Measurements from ENCODE around the gene CCDC73.
A peak's percentile ranks its signal among the peaks of the same experiment; 100 is the strongest.
"Not testable (repeated sequence)": the region's sequence is repeated elsewhere in the genome, so short reads cannot be mapped to it uniquely, and the experiment has no call there.

The CCDC73 gene

GRCh38 chr11:32794439-32794838, at the start of gene CCDC73:
CCDC73 (minus strand) TSS chr11:32794662; CDS start chr11:32760243, 34,419 bp downstream.
- DNase-seq: no peak

GRCh38 chr11:32843544-32843943, 49.1 kb upstream of the CCDC73 start:
- no peak for DNase-seq

GRCh38 chr11:32840587-32840986, 46.1 kb upstream of the CCDC73 start:
- no peak for DNase-seq

GRCh38 chr11:32839308-32839707, 44.8 kb upstream of the CCDC73 start:
- no peak for DNase-seq

- no peak for DNase-seq
Measured at GRCh38 chr11:32838505-32839274, 44.2 kb upstream of the CCDC73 start.

- DNase-seq: no peak
Measured at GRCh38 chr11:32836946-32837345, 42.5 kb upstream of the CCDC73 start.

GRCh38 chr11:32833921-32834320, 39.5 kb upstream of the CCDC73 start:
- no peak for DNase-seq

GRCh38 chr11:32831221-32831620, 36.8 kb upstream of the CCDC73 start:
- no peak for DNase-seq

- no peak for DNase-seq
Measured at GRCh38 chr11:32830796-32831195, 36.3 kb upstream of the CCDC73 start.

- no peak for DNase-seq
Measured at GRCh38 chr11:32830413-32830738, 35.9 kb upstream of the CCDC73 start.

- peak; percentile 58 for DNase-seq
Measured at GRCh38 chr11:32829680-32830412, 35.4 kb upstream of the CCDC73 start, which contains the start of gene PRRG4. PRRG4 (plus strand) TSS chr11:32829927; CDS start chr11:32830530, 603 bp downstream.

- no peak for DNase-seq
Measured at GRCh38 chr11:32829157-32829679, 34.8 kb upstream of the CCDC73 start.

- DNase-seq: no peak
Measured at GRCh38 chr11:32827276-32827675, 32.8 kb upstream of the CCDC73 start.

GRCh38 chr11:32826113-32826512, 31.7 kb upstream of the CCDC73 start:
- no peak for DNase-seq

GRCh38 chr11:32823617-32824016, 29.2 kb upstream of the CCDC73 start:
- DNase-seq: not testable (repeated sequence)

- no peak for DNase-seq
Measured at GRCh38 chr11:32821917-32822560, 27.6 kb upstream of the CCDC73 start.

GRCh38 chr11:32821517-32821916, 27.1 kb upstream of the CCDC73 start:
- no peak for DNase-seq

- no peak for DNase-seq
Measured at GRCh38 chr11:32820497-32820896, 26.0 kb upstream of the CCDC73 start.

GRCh38 chr11:32819187-32819586, 24.7 kb upstream of the CCDC73 start:
- no peak for DNase-seq

- DNase-seq: no peak
Measured at GRCh38 chr11:32817852-32818183, 23.4 kb upstream of the CCDC73 start.

GRCh38 chr11:32817181-32817851, 22.9 kb upstream of the CCDC73 start:
- no peak for DNase-seq

- peak; percentile 62 for DNase-seq
Measured at GRCh38 chr11:32809313-32809712, 14.9 kb upstream of the CCDC73 start.

- DNase-seq: no peak
Measured at GRCh38 chr11:32796425-32796824, 2.0 kb upstream of the CCDC73 start.

All from GDM1 (cell line).